HG02870 (cell line): ENCODE measurements around the gene NCAPD3.
A peak's percentile ranks its signal among the peaks of the same experiment; 100 is the strongest.
"Not testable (repeated sequence)": the region's sequence is repeated elsewhere in the genome, so short reads cannot be mapped to it uniquely, and the experiment has no call there.

ENCODE experiments used
- ATAC-seq: cut with Tn5 transposase; IDR thresholded peaks from one replicate; pipeline ENCODE4 v1.9.1; 2021; ENCODE audit warnings: mild to moderate bottlenecking, moderate library complexity; ENCODE audit not compliant: unreplicated experiment

Gene NCAPD3

DNA sequence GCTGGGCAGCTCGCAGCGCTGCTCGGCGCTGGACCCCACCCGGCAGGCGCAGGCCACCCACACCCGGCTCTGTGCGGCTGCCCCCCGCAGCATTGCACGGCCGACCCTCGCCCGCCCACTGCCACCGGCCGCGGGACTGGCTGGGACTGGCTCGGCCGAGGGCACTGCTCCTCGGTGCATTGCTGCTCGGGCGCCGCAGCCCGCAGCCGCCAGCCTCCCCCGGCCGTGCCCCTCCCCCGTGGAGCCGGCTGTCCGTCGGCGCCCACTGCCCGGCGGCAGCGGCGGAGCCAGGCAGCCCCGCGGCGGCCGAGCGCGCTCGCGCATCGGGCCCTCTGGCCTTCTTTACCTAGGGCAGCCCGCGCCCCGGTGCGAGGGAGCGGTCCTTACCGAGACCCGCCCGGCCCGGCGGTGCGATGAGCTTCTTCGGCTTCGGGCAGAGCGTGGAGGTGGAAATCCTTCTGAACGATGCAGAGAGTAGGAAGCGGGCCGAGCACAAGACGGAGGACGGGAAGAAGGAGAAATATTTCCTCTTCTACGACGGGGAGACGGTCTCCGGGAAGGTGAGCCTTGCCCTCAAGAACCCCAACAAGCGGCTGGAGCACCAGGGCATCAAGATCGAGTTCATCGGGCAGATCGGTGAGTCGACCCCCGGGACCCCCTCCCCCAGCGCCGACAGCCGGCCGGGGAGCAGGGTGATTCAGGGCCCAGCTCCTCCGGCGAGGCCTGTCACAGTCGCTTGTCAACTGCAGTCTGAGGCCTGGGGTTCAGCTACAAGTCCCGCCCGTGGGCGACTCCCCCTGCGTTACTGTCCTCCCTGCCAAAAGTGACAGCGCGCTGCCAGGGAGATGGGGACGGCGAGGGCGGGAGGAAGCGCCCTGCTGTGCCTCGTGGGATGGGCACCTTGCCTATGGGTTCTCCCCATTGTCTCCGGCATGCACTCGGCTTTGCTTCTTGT is 1.2 kb upstream of the NCAPD3 start:
- peak; percentile 20 for ATAC-seq

- no peak for ATAC-seq
Observed at GRCh38 chr11:134223121-134223520, 646 bp downstream of the NCAPD3 start.

- ATAC-seq, result no peak
Observed at GRCh38 chr11:134216816-134217215, 7.0 kb downstream of the NCAPD3 start.

DNA sequence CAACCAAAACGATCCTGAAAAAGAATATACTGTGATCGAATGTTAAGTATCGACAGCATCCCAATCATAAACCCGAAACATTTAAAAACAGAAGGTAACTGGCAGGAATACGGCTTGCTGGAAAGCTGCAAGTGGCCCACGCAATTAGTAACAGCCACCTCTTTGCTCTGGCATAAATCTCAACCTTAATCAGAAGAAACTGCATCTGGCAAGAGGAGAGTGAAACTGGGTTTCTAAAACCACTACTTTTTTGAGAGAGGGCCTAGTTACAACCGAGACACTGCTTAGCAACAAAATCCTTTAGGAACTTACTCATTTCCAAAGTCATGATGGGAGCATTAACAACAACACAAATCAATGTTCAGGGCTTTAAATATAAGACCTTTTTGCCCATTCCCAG is 7.9 kb downstream of the NCAPD3 start:
- no peak for ATAC-seq

DNA sequence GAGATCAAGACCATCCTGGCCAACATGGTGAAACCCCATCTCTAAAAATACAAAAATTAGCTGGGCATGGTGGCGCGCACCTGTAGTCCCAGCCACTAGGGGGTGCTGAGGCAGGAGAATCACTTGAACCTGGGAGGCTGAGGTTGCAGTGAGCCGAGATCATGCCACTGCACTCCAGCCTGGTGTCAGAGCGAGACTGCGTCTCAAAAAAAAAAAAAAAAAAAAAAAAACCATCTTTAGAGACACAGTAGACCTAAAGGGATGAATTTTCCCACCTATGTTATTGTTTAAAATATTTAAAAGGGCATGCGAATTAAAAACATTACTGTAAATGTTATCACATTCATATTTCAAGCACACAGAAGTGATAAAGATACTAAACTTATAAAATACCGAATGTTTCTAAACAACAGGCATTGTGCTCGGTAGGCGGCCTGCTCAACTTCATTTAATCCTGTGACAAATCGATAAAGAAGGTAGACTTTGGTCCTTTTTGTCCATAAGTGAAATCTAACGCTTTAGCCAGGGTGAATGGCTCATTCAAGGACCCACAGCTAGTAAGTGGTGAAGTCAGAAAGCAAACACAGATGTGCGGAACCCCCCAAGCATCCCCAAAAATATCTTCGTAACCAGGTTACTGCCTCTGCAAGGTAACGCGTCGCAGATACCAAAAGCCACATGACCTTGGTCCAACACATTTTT is 16.1 kb downstream of the NCAPD3 start:
- ATAC-seq, result no peak

DNA sequence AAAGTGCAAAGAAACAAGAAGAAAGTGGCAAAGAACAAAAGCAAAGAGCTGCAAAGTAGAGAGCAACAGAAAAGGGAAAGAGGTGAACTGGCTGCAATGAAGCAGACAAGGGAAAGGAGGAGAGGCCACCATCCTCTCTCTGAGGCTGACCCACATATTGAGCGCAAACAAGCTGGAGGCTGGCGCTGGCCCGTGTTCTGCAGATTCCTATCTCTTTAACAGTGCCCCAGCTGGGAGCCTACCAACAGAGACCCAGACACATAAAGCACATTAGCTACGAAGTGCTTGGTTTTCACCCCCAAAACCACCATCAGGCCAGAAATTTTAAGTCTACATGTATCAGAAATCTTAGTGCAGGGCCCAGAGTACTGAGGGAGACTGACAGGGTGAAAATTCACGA is 17.6 kb downstream of the NCAPD3 start:
- no peak for ATAC-seq

DNA sequence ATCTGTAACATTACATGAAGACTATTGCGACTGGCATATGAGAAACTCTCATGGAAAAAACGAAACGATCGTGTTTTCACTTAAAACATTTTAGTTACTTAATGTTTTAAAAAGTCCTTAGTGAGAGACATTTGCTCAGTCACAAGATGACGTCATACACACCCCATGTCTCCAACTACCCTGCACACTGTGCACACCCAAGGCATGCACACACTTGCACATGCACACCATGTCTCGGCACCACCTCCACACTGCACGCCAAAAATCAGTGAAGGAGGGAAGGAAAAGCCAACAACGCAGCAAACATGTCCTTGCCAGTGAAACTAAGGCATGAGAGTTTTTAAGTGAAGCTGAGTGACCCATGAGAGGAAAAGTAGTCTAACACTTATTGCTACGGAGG is 18.0 kb downstream of the NCAPD3 start:
- ATAC-seq, result no peak

GRCh38 chr11:134202661-134203060 is 21.1 kb downstream of the NCAPD3 start:
- ATAC-seq, result no peak

DNA sequence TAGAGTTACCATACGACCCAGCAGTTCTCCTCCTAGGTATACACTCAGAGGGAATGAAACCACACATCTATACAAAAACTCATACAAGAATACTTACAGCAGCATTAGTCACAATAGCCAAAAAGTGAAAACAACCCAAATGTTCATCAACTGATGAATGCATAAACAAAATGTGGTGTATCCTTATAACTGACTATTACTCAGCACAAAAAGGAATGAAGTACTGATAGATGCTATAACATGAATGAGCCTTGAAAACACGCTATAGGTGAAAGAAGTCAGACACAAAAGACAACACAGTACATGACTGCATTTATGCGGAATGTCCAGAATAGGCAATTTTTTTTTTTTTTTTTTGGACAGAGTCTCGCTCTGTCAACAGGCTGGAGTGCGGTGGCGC is 23.1 kb downstream of the NCAPD3 start:
- no peak for ATAC-seq

GRCh38 chr11:134199531-134199930 is 24.2 kb downstream of the NCAPD3 start:
- ATAC-seq, result no peak

GRCh38 chr11:134196756-134197155 is 27.0 kb downstream of the NCAPD3 start:
- ATAC-seq, result no peak

GRCh38 chr11:134188092-134188491 is 35.7 kb downstream of the NCAPD3 start:
- not testable (repeated sequence) for ATAC-seq

DNA sequence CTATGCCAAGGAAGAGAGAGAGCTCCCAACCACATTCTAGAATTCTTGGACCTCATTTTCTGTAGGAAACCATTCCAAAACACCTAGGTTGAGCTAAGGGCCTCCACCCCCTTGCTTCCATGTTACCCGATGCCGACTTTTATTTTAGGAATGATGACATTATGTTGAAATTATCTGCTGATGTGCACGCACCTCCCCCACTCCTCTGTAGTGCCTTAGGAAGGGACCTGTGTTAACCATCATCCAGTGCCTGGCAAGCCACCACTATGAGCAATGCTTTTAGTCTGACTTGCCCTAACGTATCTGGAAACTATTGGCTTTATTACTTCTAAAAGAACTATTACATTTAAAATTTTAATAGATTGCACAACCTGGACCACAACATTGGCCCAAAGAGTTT is 42.1 kb downstream of the NCAPD3 start:
- ATAC-seq, result no peak

DNA sequence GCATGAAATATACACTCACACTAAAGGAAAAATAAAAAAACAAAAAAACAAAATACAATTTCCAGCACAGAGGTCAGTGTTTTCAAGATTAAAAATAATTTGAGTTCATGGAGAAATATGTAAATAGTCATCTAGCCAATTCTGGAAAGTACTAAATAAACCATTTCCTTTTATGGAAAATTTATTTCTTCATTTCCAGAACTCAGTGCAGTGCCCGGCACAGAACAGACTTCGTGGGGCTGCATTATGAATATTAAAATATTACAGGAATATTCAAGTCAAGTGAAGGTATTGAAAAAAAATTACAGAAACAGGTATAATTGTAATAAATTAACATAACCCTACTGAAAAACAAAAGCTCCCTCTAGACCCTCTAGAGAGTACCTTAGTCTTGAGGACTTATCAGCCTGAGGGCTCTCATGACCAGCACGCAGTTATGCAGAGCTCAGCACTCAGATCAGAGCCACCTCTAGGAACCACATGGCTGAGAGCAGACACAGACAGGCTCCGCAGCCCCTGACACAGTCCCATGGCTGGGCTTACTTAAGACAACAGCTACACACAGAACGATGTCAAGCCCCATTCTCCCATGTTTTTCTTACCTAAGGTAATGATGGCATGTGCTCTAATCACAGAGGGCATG is 45.6 kb downstream of the NCAPD3 start:
- no peak for ATAC-seq

- no peak for ATAC-seq
Observed at GRCh38 chr11:134176284-134176683, 47.5 kb downstream of the NCAPD3 start.

DNA sequence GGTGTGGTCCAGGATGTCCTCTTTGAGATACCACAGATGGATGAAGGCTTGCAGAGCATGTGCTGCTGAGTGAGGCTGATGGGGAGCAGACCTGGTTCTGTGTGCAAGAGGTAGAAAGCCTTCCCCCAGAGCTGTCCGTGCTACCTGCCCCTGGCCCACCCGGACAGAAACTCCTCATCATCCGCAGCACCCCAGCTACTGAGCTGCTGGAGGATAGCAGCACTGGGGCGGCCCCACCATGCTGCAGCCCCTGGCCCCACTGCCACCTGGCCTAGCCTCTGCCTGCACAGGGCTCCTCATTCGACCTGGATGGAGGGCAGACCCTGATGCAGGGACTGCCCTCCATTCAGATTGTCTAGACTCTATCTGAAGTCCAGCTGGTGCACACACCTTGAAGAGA is 50.5 kb downstream of the NCAPD3 start:
- no peak for ATAC-seq

GRCh38 chr11:134171951-134172350 is 51.8 kb downstream of the NCAPD3 start:
- no peak for ATAC-seq

- ATAC-seq, result no peak
Observed at GRCh38 chr11:134170919-134171281, 52.9 kb downstream of the NCAPD3 start.

DNA sequence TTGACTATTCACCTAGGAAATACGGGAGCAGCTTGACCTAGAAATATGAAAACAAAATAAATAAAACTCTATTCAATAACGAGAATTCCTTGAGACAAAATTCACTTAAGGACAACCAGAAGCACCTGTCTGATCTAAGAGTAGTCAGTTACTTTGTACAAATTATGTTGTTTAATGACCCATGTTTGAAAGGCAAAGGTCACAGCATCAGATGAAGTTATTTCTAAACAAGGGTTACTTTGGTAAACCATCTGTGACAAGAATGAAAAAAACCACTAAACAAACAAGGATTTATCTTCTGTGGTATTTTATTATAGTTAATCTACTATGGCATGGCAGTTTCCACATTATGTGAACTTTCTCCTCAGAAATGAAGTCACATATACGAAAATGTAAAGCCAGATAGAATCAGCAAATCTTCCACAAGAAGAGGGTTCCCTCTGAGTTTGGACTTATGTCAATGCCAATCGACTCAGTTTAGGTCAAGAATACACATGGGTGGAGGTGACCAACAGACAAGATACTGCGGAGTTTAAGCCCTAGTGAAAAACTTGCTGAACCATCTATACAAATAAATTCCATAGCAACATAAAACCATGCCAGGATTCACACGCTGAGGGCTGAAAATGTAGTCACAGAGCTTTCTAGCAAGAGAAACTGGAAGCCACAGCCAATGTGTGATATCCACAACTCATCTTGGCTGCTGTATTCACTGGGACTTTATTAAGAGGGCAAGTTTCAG is 53.4 kb downstream of the NCAPD3 start:
- ATAC-seq, result no peak

GRCh38 chr11:134164490-134165370 is 59.0 kb downstream of the NCAPD3 start:
- no peak for ATAC-seq
